Natural killer cell (primary cell): ENCODE measurements around the gene ID3. TPM values are rescaled to one million over a fixed set of nuclear protein-coding genes. Genes with fewer than 3 reads are reported as not detected.
A peak's percentile ranks its signal among the peaks of the same experiment; 100 is the strongest.

ENCODE experiments used
- ATAC-seq, 3 donors: fragments of 150-1000 bp in 2 of 3; fragments of 200-7000 bp in 1 of 3; cut with Tn5 transposase; 1 replicate in 1 of 3; 2 replicates in 2 of 3; pipeline ENCODE4 v1.10.0; 2021; ENCODE audit warnings: mild to moderate bottlenecking in 2 of 3, moderate library complexity in 2 of 3
- DNase-seq, 2 donors: peaks; one replicate each; pipeline versions ENCODE4 v3.0.0 to v3.0.0-alpha.2; 2013 to 2021; ENCODE audit warnings: mixed read lengths in 1 of 2
- H3K27ac ChIP-seq: one replicate; pipeline ENCODE4 v1.5.1; 2013; ENCODE audit warnings: mild to moderate bottlenecking, low read length
- H3K27me3 ChIP-seq: one replicate; pipeline ENCODE4 v1.6.1; 2013; ENCODE audit warnings: low read length; ENCODE audit not compliant: control insufficient read depth, insufficient read depth
- H3K36me3 ChIP-seq: one replicate; pipeline ENCODE4 v1.6.1; 2013; ENCODE audit warnings: low read length; ENCODE audit not compliant: control insufficient read depth, insufficient read depth
- H3K4me1 ChIP-seq: one replicate; pipeline ENCODE4 v1.6.1; 2013; ENCODE audit warnings: low read length; ENCODE audit not compliant: control insufficient read depth, insufficient read depth
- H3K4me3 ChIP-seq: one replicate; pipeline ENCODE4 v1.5.1; 2013; ENCODE audit warnings: low read length
- H3K9me3 ChIP-seq: one replicate; pipeline ENCODE4 v1.6.1; 2013; ENCODE audit warnings: low read length; ENCODE audit not compliant: control insufficient read depth, insufficient read depth
- H3K27ac Mint-ChIP-seq, 2 donors: one replicate each; pipeline ENCODE4 v1.8.0; 2022; ENCODE audit warnings: mild to moderate bottlenecking in 2 of 2, mixed read lengths in 2 of 2, moderate library complexity in 1 of 2
- H3K27me3 Mint-ChIP-seq, 2 donors: one replicate each; pipeline ENCODE4 v1.8.0; 2022; ENCODE audit warnings: low read depth in 2 of 2, mixed read lengths in 2 of 2
- H3K36me3 Mint-ChIP-seq: one replicate; pipeline ENCODE4 v1.8.0; 2022; ENCODE audit warnings: mixed read lengths
- H3K4me1 Mint-ChIP-seq, 2 donors: one replicate each; pipeline ENCODE4 v1.8.0; 2022; ENCODE audit warnings: mixed read lengths in 2 of 2
- H3K4me3 Mint-ChIP-seq: one replicate; pipeline ENCODE4 v1.8.0; 2022; ENCODE audit warnings: mild to moderate bottlenecking, moderate library complexity, mixed read lengths
- H3K9me3 Mint-ChIP-seq, 2 donors: one replicate each; pipeline ENCODE4 v1.8.0; 2022; ENCODE audit warnings: mixed read lengths in 2 of 2
- CTCF ChIP-seq: fragments of 200-600 bp; IDR thresholded peaks from one replicate; pipeline ENCODE4 v1.8.0; 2022; ENCODE audit warnings: antibody characterized with exemption
- WGBS: methylation state at CpG from one replicate; pipeline ENCODE4 v1.1.7; 2013; ENCODE audit warnings: missing lambda C conversion rate; ENCODE audit not compliant: insufficient coverage; 5-methylcytosine and 5-hydroxymethylcytosine counted together
- intact Hi-C: fragments of 100-400 bp; cut with micrococcal nuclease; formaldehyde crosslinking; loops from one replicate; pipeline ENCODE4 v1.14.2; 2022
- total RNA-seq, 4 donors: library from RNA; stranded (reverse); fragments of 120-200 nt in 1 of 4; gene quantifications; one replicate each; pipeline versions ENCODE4 v1.2.3 to v1.2.4, GENCODE V29; 2013 to 2022

ID3 gene
- 1 to 10 TPM in 2 of 3 donors, under 1 TPM in 1; 0.29 to 6.5 (median 2.4) TPM for total RNA-seq
- 32.5 TPM for total RNA-seq (2013)

GRCh38 chr1:23559136-23559984 is at the start of gene ID3:
Gene ID3, minus strand, starts transcription at chr1:23559501. Its CDS starts 75 bp downstream, at chr1:23559426.
- ATAC-seq (peak; percentile 84 to 91 (median 85)), DNase-seq (peak; percentile 90 to 92)
- Histone ChIP-seq H3K4me3 (peak within 1 kb of the TSS; percentile 79), H3K4me1 (peaks cover 40% of the 10 kb centered on the region), H3K27ac (peak within 1 kb of the TSS; percentile 63), H3K27me3 (peaks cover 18% of the 10 kb centered on the region), H3K36me3 (no peaks in the 10 kb centered on the region), H3K9me3 (no peaks in the 10 kb centered on the region)
- H3K27ac Mint-ChIP-seq: peak within 1 kb of the TSS in 1 of 2 donors; percentile 68
- peak within 1 kb of the TSS; percentile 86 for H3K4me3 Mint-ChIP-seq
- no peaks in the 10 kb centered on the region for H3K36me3 Mint-ChIP-seq
- H3K9me3 Mint-ChIP-seq: no peaks in the 10 kb centered on the region
- TF ChIP-seq CTCF: no peak
- peaks cover 48 to 57% of the 10 kb centered on the region in 2 donors for H3K4me1 Mint-ChIP-seq
- H3K27me3 Mint-ChIP-seq: peaks cover 53 to 56% of the 10 kb centered on the region in 2 donors
- intact Hi-C loops: no loop called here
- WGBS: under 1% methylated on average over 57 of the region's 57 CpGs

DNA sequence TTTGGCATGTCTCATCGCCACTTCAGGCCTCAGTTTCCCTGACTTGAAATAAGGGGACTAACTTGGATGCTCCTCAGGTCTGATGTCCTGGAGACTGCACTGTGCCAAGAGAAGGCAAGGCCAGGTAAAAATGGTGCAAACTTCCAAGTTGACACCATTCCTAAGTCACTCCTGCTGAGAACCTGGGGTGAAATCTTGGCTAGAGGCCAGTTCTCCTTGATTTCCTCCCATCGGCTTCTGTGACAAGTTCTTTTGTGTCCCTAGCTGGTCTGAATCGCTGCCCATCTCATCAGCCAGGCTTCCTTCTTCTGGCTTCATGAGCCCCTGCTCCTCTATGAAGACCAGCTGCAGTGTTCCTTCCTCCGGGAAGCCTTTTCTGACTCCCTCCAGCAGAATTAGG is 48.6 kb upstream of the ID3 start:
- Mint-ChIP-seq H3K27ac (no peak overlapping the region), H3K4me3 (no peak overlapping the region), H3K9me3 (no peaks in the 10 kb centered on the region), H3K36me3 (no peaks in the 10 kb centered on the region), H3K27me3 (peaks cover 0 to 4% of the 10 kb centered on the region in 2 donors), H3K4me1 (peaks cover 0 to 2% of the 10 kb centered on the region in 2 donors)
- intact Hi-C loops: no loop called here
- peaks cover 9% of the 10 kb centered on the region for H3K4me1 ChIP-seq
- TF ChIP-seq CTCF: no peak
- 86% methylated on average over 4 of the region's 4 CpGs for WGBS
- H3K36me3 ChIP-seq: no peaks in the 10 kb centered on the region
- ATAC-seq (no peak), DNase-seq (no peak)
- no peaks in the 10 kb centered on the region for H3K9me3 ChIP-seq
- no peak overlapping the region for H3K27ac ChIP-seq
- no peaks in the 10 kb centered on the region for H3K27me3 ChIP-seq
- H3K4me3 ChIP-seq: no peak overlapping the region

DNA sequence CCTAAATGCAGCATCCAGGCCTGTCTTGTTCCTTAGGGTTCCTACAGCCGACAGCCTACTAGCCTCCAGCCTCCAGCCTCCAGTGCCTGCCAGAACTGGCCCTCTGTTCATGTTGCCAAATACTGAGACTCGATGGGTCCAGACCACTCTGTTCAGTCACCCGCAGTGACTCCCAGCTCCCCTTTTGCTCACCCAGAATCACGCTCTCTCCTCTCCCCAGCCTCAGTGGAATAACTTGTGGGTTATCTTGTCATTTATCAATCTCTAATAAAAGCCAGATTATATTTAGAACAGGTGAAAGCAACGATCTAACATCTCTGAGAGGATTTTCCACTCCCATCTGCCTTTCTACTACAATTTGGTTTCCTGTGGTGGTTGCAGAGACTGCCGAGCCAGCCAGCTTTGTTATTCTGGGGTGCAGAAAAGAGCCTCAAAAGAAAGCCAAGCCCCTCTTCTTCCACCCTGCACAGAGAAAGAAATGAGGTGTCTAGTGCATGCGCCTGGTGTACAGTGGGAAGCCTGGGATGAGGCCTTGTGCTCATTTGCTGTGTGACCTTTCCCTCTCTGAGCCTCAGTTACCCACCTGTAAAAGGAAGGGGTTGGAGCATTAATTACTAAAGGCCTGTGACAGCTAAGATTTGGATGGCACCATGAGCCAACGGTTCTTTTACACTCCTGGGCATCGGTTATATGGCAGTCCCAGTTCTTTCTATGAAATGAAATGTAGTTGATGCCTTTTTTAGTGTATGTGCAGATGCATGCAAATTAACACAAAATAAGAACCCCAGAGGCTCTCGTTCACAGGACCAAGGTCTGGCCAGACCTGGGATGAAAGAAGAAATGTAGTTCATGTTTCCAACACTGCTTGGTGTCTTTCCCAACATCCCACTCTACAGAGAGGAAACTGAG is 42.9 kb upstream of the ID3 start:
- ATAC-seq: no peak
- peak in 1 of 2 donors; percentile 59 for DNase-seq
- Mint-ChIP-seq H3K27me3 (no peaks in the 10 kb centered on the region), H3K4me1 (peaks cover 14 to 15% of the 10 kb centered on the region in 2 donors), H3K4me3 (peak overlapping the region; percentile 70), H3K9me3 (no peaks in the 10 kb centered on the region), H3K27ac (no peak overlapping the region), H3K36me3 (no peaks in the 10 kb centered on the region)
- intact Hi-C loops: no loop called here
- Histone ChIP-seq H3K27me3 (no peaks in the 10 kb centered on the region), H3K4me1 (peaks cover 47% of the 10 kb centered on the region), H3K9me3 (no peaks in the 10 kb centered on the region), H3K36me3 (no peaks in the 10 kb centered on the region), H3K27ac (no peak overlapping the region), H3K4me3 (no peak overlapping the region)
- 47% methylated on average over 8 of the region's 10 CpGs for WGBS
- TF ChIP-seq CTCF: no peak
